ENCODE data around the gene CBX1.

GRCh38 chr17:48054238-48055185, 46.8 kb downstream of the CBX1 start:
- peak in 1 of 4 donors; percentile 25 for TF ChIP-seq POLR2A (IDR thresholded peaks at IDR 0.05)
- TF ChIP-seq CTCF (IDR thresholded peaks at IDR 0.05): no peak

Measured in esophagus squamous epithelium (tissue), 4 donors.